ENCODE data around the gene ITPKB.

The ITPKB gene

DNA sequence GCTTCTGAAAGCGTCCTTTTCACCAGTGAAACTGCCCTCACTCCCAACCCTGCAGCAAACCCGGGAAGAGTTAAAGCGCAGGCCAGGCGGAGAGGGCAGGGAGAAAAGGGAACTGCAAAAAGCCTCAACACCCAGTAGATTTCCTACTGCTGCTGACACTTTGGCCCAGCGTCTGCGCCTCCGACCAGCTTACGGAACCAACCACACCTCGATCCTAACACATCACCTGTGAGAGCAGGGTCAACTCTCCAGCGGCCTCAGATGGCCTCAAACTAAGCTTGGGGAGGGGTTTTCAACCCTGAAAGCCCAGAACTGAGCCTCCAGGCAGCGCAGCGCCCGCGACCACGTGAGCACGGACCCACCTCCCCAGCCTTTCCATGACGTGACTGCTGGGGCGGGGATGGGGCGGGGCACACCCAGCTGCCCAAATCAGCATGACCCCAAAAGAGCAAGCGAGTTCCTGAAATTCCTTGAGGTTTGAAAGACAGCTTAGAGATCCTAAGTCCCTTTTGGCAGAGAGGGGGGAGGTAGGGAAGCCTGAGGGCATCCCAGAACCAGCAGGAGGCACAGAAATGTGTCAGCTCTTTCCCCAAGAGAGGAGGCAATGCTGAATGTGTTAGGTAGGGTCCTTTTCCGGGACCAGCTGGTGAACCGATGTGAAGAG, 59.1 kb downstream of the ITPKB start:
- no peak overlapping the region for H3K27ac ChIP-seq
- TF ChIP-seq, protein P1, sequence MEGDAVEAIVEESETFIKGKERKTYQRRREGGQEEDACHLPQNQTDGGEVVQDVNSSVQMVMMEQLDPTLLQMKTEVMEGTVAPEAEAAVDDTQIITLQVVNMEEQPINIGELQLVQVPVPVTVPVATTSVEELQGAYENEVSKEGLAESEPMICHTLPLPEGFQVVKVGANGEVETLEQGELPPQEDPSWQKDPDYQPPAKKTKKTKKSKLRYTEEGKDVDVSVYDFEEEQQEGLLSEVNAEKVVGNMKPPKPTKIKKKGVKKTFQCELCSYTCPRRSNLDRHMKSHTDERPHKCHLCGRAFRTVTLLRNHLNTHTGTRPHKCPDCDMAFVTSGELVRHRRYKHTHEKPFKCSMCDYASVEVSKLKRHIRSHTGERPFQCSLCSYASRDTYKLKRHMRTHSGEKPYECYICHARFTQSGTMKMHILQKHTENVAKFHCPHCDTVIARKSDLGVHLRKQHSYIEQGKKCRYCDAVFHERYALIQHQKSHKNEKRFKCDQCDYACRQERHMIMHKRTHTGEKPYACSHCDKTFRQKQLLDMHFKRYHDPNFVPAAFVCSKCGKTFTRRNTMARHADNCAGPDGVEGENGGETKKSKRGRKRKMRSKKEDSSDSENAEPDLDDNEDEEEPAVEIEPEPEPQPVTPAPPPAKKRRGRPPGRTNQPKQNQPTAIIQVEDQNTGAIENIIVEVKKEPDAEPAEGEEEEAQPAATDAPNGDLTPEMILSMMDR (conservative IDR thresholded peaks at IDR 0.05) = no peak

DNA sequence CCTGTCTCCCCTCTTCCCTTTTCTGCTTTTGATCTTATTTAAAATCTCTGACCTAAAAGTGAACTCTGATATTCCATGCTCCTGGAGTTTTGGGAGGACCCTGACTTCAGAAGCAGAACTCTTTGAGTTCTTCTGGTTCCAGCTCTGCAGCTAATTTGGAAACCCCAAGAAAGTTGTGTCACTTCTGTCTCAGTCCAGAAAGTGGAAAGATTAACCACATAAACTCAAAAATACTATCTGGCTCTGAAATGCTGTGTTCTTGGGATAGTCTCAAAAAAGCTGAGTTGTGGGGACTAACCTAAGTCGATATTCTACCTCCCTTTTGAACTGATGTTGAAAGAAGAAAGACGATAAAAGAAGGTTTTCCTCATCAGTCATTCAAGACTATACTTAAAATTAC, 59.8 kb downstream of the ITPKB start:
- TF ChIP-seq, protein P1 (conservative IDR thresholded peaks at IDR 0.05) = no peak
- H3K27ac ChIP-seq = no peak overlapping the region; the same call in 1 of the 2 replicates

DNA sequence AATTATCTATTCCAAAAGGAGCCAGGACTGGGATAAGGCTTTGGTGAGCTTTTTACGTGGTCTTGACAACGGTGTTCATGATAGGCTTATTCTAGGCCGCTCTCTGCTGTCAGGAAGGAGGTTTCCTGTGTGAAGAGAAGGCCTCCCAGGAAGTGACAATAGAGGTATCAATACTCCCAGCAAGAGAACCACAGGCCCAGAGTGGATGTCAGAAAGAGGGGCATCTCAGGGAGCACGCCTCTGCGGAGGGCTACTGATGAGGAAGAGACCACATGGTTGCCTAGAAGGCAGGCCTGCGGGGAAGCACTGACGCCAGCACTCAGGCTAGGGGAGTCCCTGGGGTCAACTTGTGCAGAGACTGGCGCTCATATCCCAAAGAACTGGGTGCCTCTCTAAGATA, 60.4 kb downstream of the ITPKB start:
- peak overlapping the region; percentile 93 for H3K27ac ChIP-seq
- TF ChIP-seq, protein P1 (conservative IDR thresholded peaks at IDR 0.05) = no peak

DNA sequence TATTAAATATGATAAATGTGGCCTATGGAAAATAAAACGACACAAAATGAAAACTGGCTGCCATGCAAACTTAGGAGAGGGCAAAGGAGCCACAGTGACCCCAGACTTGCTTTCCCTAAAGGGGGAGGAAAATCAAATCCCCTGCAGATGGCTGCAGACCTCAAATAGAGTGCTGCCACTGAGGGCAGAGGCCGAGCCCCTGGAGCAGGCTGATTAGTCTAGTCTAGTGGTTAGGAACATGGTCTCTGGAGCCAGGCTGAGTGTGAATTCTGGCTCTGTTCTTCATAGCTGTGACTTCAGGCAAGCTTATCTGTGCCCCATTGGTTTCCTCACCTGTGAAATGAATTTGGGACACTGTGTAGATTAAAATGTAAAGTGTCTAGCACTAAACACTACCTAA, 60.8 kb downstream of the ITPKB start:
- TF ChIP-seq, protein P1 (conservative IDR thresholded peaks at IDR 0.05) = no peak
- H3K27ac ChIP-seq = peak overlapping the region; percentile 93

DNA sequence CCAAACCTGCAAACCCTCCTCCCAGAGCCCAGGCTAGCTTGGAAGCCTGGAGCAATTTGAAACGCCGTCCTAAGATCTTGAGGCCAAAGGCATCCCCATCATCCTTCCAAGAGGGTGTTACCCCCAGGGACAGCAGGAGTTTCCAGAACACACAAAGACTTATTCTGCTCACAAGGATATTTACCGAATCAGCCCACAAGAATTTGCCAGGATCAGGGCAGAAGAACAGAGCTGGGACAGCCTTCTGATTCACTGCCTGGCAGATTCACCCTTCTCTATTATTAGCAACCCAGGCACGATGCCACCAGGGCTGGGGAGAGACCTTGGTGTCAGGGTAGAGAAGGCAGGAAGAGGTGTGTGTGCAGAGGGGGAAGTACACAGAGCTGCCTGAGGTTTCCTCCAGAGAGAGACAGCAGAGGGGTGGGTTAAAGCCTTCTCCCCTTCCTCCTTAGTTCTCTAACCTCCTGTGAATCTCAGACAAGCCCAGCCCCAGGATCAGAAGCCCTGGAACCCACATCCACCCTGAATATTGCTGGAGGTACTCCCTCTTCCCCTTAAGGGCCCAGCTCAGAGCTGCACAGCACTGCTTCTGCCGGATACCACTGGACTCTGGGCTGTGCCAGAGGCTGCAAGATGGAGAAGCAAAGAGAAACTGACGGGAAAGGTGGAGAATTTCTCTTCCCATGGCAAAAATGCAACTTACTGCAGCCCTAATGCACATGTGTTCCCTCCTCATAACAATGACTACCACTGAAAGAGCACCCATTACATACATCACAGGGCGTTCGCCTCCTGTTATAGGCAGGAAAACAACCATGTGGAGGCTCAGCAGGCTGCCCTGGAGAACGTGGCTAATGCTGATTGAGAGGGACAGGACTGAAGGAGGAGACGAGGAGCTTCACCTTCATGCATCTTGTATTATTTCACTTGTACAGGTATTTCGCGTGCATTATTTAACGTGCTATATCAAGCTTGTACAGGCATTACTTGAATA, 61.8 kb downstream of the ITPKB start:
- peak overlapping the region; percentile 93 for H3K27ac ChIP-seq
- TF ChIP-seq, protein P1 (conservative IDR thresholded peaks at IDR 0.05) = 0 out of 2 replicates have a peak, but pooled peaks have one; percentile 18

DNA sequence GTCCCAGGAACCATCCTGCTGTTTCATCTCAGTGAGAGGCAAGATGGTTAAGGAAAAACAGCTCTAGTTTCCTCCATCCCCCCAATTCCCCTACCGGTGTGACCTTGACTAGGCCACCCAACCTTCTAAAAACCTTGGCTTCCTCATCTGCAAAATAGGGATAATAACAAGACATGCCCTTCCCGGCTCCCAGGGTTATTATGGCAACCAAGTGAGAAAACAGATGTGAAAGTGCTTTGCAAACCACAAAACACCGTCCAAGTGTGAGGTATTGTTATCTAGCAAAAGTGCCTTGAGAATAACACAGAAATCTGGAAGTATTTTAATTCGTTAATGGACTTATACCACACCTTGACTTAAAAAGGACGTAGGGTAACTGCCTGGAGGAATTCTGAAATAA, 62.7 kb downstream of the ITPKB start:
- H3K27ac ChIP-seq = peak overlapping the region; percentile 93
- TF ChIP-seq, protein P1 (conservative IDR thresholded peaks at IDR 0.05) = no peak

DNA sequence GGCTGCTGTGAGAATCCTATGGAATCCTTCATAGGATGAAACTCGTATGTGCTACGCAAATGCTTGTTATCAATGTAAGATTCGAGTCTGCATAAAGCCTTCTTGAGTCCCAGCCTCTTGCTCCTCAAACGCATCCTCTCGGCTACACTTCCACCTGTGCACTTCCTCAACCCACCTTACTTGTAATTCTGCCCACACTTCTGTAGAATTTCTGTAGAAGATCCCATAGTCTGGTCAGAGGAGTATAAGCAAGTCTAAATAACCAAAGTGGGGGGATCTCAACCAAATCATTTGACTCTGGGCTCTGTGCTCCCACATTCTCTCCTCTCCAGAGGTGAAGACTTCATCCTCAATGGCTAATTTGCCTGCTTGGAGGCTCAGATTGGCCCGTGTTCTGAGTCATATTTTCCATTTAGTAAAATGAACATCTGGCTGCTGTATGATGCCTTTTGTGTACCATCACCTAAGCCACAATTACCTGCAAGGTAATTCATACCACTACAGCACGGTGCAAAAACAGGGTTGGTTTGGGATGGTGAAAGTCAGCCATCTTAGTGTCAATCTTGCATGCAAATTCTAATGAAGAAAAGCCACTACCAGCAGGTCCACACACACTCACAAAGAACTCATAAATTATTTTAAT, 63.2 kb downstream of the ITPKB start:
- H3K27ac ChIP-seq = peak overlapping the region; percentile 93
- TF ChIP-seq, protein P1 (conservative IDR thresholded peaks at IDR 0.05) = no peak
